ENCODE measurements around the gene UGT3A2. TPM values are rescaled to one million over a fixed set of nuclear protein-coding genes. Genes with fewer than 3 reads are reported as not detected.

The UGT3A2 gene
- total RNA-seq, 1 experiment from 2014 or later = 529 TPM

- POLR2A ChIA-PET (ENCODE audit: low non-redundant PET) = no interaction called here
- no TSS peak for BruUV-seq (replicated peaks)
- no peak overlapping the region for H3K4me3 ChIP-seq (ENCODE audit: low read depth, low read length, poor library complexity, severe bottlenecking)
- TF ChIP-seq, protein P1, sequence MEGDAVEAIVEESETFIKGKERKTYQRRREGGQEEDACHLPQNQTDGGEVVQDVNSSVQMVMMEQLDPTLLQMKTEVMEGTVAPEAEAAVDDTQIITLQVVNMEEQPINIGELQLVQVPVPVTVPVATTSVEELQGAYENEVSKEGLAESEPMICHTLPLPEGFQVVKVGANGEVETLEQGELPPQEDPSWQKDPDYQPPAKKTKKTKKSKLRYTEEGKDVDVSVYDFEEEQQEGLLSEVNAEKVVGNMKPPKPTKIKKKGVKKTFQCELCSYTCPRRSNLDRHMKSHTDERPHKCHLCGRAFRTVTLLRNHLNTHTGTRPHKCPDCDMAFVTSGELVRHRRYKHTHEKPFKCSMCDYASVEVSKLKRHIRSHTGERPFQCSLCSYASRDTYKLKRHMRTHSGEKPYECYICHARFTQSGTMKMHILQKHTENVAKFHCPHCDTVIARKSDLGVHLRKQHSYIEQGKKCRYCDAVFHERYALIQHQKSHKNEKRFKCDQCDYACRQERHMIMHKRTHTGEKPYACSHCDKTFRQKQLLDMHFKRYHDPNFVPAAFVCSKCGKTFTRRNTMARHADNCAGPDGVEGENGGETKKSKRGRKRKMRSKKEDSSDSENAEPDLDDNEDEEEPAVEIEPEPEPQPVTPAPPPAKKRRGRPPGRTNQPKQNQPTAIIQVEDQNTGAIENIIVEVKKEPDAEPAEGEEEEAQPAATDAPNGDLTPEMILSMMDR (conservative IDR thresholded peaks at IDR 0.05; ENCODE audit: low read depth, low read length) = no peak
- no peak for TF ChIP-seq EZH2 (IDR thresholded peaks at IDR 0.05; ENCODE audit: borderline replicate concordance, low read depth, low read length, poor library complexity, severe bottlenecking)
- H3K36me3 ChIP-seq (ENCODE audit: insufficient read depth, low read length, poor library complexity, severe bottlenecking) = no peaks in the 10 kb centered on the region
- no peaks in the 10 kb centered on the region for H3K27me3 ChIP-seq (replicated peaks; ENCODE audit: insufficient read depth, low read depth, low read length, poor library complexity)
- CTCF ChIA-PET = no interaction called here
- H3K27ac ChIP-seq (ENCODE audit: low read depth, low read length, poor library complexity, severe bottlenecking) = no peak overlapping the region
- DNase-seq (ENCODE audit: low spot score) = no peak
- intact Hi-C loops (cut with micrococcal nuclease; ENCODE audit: unreplicated experiment) = no loop called here
- no peaks in the 10 kb centered on the region for H3K4me1 ChIP-seq (ENCODE audit: insufficient read depth, low read length, poor library complexity, severe bottlenecking)
- H3K9me3 ChIP-seq (ENCODE audit: low read depth, low read length, poor library complexity, severe bottlenecking) = peaks cover 11% of the 10 kb centered on the region
Observed at GRCh38 chr5:36017004-36017403, 49.7 kb downstream of the UGT3A2 start.

GRCh38 chr5:36013182-36013581 lies 53.5 kb downstream of the UGT3A2 start:
- H3K27me3 ChIP-seq (replicated peaks; ENCODE audit: insufficient read depth, low read depth, low read length, poor library complexity) = no peaks in the 10 kb centered on the region
- CTCF ChIA-PET = no interaction called here

GRCh38 chr5:36009698-36010097 lies 57.0 kb downstream of the UGT3A2 start:
- peaks cover under 1% of the 10 kb centered on the region for H3K27me3 ChIP-seq (replicated peaks; ENCODE audit: insufficient read depth, low read depth, low read length, poor library complexity)
- no peak for TF ChIP-seq EZH2 (IDR thresholded peaks at IDR 0.05; ENCODE audit: borderline replicate concordance, low read depth, low read length, poor library complexity, severe bottlenecking)
- TF ChIP-seq, protein P1 (conservative IDR thresholded peaks at IDR 0.05; ENCODE audit: low read depth, low read length) = no peak
- H3K4me3 ChIP-seq (ENCODE audit: low read depth, low read length, poor library complexity, severe bottlenecking) = no peak overlapping the region
- CTCF ChIA-PET = no interaction called here
- intact Hi-C loops (cut with micrococcal nuclease; ENCODE audit: unreplicated experiment) = no loop called here
- no peak for DNase-seq (ENCODE audit: low spot score)
- H3K36me3 ChIP-seq (ENCODE audit: insufficient read depth, low read length, poor library complexity, severe bottlenecking) = no peaks in the 10 kb centered on the region
- POLR2A ChIA-PET (ENCODE audit: low non-redundant PET) = no interaction called here
- no peaks in the 10 kb centered on the region for H3K4me1 ChIP-seq (ENCODE audit: insufficient read depth, low read length, poor library complexity, severe bottlenecking)
- H3K27ac ChIP-seq (ENCODE audit: low read depth, low read length, poor library complexity, severe bottlenecking) = no peak overlapping the region
- no TSS peak for BruUV-seq (replicated peaks)
- peaks cover 3% of the 10 kb centered on the region for H3K9me3 ChIP-seq (ENCODE audit: low read depth, low read length, poor library complexity, severe bottlenecking)

More at GRCh38 chr5:36013182-36013581, 53.5 kb downstream of the UGT3A2 start:
- DNase-seq (ENCODE audit: low spot score) = no peak
- POLR2A ChIA-PET (ENCODE audit: low non-redundant PET) = no interaction called here
- no peak overlapping the region for H3K27ac ChIP-seq (ENCODE audit: low read depth, low read length, poor library complexity, severe bottlenecking)
- peaks cover 3% of the 10 kb centered on the region for H3K9me3 ChIP-seq (ENCODE audit: low read depth, low read length, poor library complexity, severe bottlenecking)
- no peaks in the 10 kb centered on the region for H3K36me3 ChIP-seq (ENCODE audit: insufficient read depth, low read length, poor library complexity, severe bottlenecking)
- H3K4me3 ChIP-seq (ENCODE audit: low read depth, low read length, poor library complexity, severe bottlenecking) = no peak overlapping the region
- BruUV-seq (replicated peaks) = no TSS peak
- H3K4me1 ChIP-seq (ENCODE audit: insufficient read depth, low read length, poor library complexity, severe bottlenecking) = no peaks in the 10 kb centered on the region
- TF ChIP-seq, protein P1 (conservative IDR thresholded peaks at IDR 0.05; ENCODE audit: low read depth, low read length) = no peak
- TF ChIP-seq EZH2 (IDR thresholded peaks at IDR 0.05; ENCODE audit: borderline replicate concordance, low read depth, low read length, poor library complexity, severe bottlenecking) = no peak
- intact Hi-C loops (cut with micrococcal nuclease; ENCODE audit: unreplicated experiment) = no loop called here

All from A673 (cell line).